ENCODE measurements around the gene ABCA13. TPM values are rescaled to one million over a fixed set of nuclear protein-coding genes. Genes with fewer than 3 reads are reported as not detected.

Gene ABCA13
- total and polyA plus RNA-seq, 4 donors: 1.2 to 23.2 (median 3.5) TPM

GRCh38 chr7:48280100-48280499, 108.8 kb downstream of the ABCA13 start:
- WGBS, 2 donors: 30 to 60% methylated on average over 2 of the region's 2 CpGs
- TF ChIP-seq, protein P1, sequence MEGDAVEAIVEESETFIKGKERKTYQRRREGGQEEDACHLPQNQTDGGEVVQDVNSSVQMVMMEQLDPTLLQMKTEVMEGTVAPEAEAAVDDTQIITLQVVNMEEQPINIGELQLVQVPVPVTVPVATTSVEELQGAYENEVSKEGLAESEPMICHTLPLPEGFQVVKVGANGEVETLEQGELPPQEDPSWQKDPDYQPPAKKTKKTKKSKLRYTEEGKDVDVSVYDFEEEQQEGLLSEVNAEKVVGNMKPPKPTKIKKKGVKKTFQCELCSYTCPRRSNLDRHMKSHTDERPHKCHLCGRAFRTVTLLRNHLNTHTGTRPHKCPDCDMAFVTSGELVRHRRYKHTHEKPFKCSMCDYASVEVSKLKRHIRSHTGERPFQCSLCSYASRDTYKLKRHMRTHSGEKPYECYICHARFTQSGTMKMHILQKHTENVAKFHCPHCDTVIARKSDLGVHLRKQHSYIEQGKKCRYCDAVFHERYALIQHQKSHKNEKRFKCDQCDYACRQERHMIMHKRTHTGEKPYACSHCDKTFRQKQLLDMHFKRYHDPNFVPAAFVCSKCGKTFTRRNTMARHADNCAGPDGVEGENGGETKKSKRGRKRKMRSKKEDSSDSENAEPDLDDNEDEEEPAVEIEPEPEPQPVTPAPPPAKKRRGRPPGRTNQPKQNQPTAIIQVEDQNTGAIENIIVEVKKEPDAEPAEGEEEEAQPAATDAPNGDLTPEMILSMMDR (IDR thresholded peaks at IDR 0.05; ENCODE audit: control extremely low read depth, extremely low read depth): no peak
- Histone ChIP-seq H3K4me3 (no peak overlapping the region), H3K27me3 (ENCODE audit: control insufficient read depth in 3 of 3, insufficient read depth in 3 of 3, low read length in 2 of 3) (no peaks in the 10 kb centered on the region), H3K27ac (ENCODE audit: low read depth in 1 of 2, low read length in 1 of 2) (no peak overlapping the region), H3K4me1 (ENCODE audit: control insufficient read depth in 5 of 5, insufficient read depth in 5 of 5, low read length in 5 of 5) (no peaks in the 10 kb centered on the region), H3K9me3 (ENCODE audit: control insufficient read depth in 4 of 4, insufficient read depth in 3 of 4, low read length in 3 of 4) (no peaks in the 10 kb centered on the region), H3K9ac (ENCODE audit: insufficient read depth in 1 of 2, low read length in 2 of 2) (no peak overlapping the region), H3K36me3 (ENCODE audit: control insufficient read depth in 4 of 4, insufficient read depth in 4 of 4, low read length in 4 of 4) (no peaks in the 10 kb centered on the region)
- DNase-seq: no peak
- ATAC-seq (ENCODE audit: insufficient read depth, low FRiP score): no peak

DNA sequence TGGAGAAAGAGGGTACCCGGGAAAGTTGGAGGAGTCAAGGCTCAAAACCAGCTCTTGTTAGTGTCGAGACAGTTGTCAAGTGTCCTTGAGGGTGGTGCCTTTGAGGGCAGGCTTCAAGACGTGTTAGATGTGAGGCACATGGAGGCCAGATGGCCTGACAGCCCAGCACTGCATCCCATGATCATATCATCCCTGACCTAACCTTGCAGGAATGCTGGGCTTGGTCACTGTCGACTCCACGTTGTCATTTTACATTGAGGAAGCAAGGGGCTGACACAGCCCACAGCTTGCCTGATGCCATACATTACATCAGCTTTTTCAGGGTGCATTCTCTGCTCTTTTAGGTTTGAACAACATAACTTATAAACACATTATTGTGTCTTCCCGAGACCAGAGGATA, 114.1 kb downstream of the ABCA13 start:
- TF ChIP-seq, protein P1 (IDR thresholded peaks at IDR 0.05; ENCODE audit: control extremely low read depth, extremely low read depth): no peak
- Histone ChIP-seq H3K4me1 (ENCODE audit: control insufficient read depth in 5 of 5, insufficient read depth in 5 of 5, low read length in 5 of 5) (no peaks in the 10 kb centered on the region), H3K36me3 (ENCODE audit: control insufficient read depth in 4 of 4, insufficient read depth in 4 of 4, low read length in 4 of 4) (no peaks in the 10 kb centered on the region), H3K9me3 (ENCODE audit: control insufficient read depth in 4 of 4, insufficient read depth in 3 of 4, low read length in 3 of 4) (peaks cover 0 to 5% (median 0%) of the 10 kb centered on the region in 4 donors), H3K27ac (ENCODE audit: low read depth in 1 of 2, low read length in 1 of 2) (no peak overlapping the region), H3K9ac (ENCODE audit: insufficient read depth in 1 of 2, low read length in 2 of 2) (no peak overlapping the region), H3K27me3 (ENCODE audit: control insufficient read depth in 3 of 3, insufficient read depth in 3 of 3, low read length in 2 of 3) (no peaks in the 10 kb centered on the region), H3K4me3 (no peak overlapping the region)
- whole genome bisulfite sequencing, 2 donors: 57 to 69% methylated on average over 6 of the region's 6 CpGs
- ATAC-seq (ENCODE audit: insufficient read depth, low FRiP score) (no peak), DNase-seq (no peak)

DNA sequence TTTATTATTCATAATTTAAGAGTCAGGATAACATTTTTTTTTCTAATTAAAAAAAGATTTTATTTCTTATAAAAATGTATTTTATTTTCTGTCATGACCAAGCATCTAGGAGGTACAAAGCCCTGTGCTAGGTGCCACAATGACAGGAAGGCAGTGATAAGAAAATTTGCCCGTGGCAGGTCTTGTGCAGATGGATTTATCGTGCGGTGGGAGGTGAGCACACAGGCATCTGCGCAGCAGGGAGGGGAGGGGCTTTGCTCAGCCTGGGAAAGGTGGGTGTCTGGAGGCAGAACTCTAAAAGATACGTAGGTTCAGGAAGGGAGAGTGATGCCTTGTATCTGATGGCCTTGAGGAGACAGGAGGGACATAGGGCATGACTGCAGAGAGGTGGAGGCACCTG, 115.6 kb downstream of the ABCA13 start:
- H3K27ac ChIP-seq (ENCODE audit: low read depth in 1 of 2, low read length in 1 of 2): no peak overlapping the region
- WGBS, 2 donors: 65 to 75% methylated on average over 5 of the region's 5 CpGs

More for the DNA sequence above, 115.6 kb downstream of the ABCA13 start:
- no peaks in the 10 kb centered on the region for H3K27me3 ChIP-seq (ENCODE audit: control insufficient read depth in 3 of 3, insufficient read depth in 3 of 3, low read length in 2 of 3)
- ATAC-seq (ENCODE audit: insufficient read depth, low FRiP score) (no peak), DNase-seq (no peak)
- H3K36me3 ChIP-seq (ENCODE audit: control insufficient read depth in 4 of 4, insufficient read depth in 4 of 4, low read length in 4 of 4): no peaks in the 10 kb centered on the region
- peaks cover 0 to 5% (median 0%) of the 10 kb centered on the region in 4 donors for H3K9me3 ChIP-seq (ENCODE audit: control insufficient read depth in 4 of 4, insufficient read depth in 3 of 4, low read length in 3 of 4)
- H3K4me1 ChIP-seq (ENCODE audit: control insufficient read depth in 5 of 5, insufficient read depth in 5 of 5, low read length in 5 of 5): no peaks in the 10 kb centered on the region
- TF ChIP-seq, protein P1 (IDR thresholded peaks at IDR 0.05; ENCODE audit: control extremely low read depth, extremely low read depth): no peak
- H3K9ac ChIP-seq (ENCODE audit: insufficient read depth in 1 of 2, low read length in 2 of 2): no peak overlapping the region
- H3K4me3 ChIP-seq: no peak overlapping the region

Measured in lung (tissue), 12 donors.